ENCODE data around the gene GIGYF2.

Gene GIGYF2

GRCh38 chr2:232886632-232887031 lies 189.5 kb downstream of the GIGYF2 start:
- no peak for DNase-seq (ENCODE audit: low read depth)
- no peak overlapping the region for H3K4me3 ChIP-seq (ENCODE audit: low read depth, low read length)
- in situ Hi-C loops (cut with HindIII; ENCODE audit: low sequenced_read_pairs): no loop called here
- TF ChIP-seq CTCF (IDR thresholded peaks at IDR 0.05; ENCODE audit: low read depth, low read length, missing control alignments): no peak

- no peak for TF ChIP-seq CTCF (IDR thresholded peaks at IDR 0.05; ENCODE audit: low read depth, low read length, missing control alignments)
- in situ Hi-C loops (cut with HindIII; ENCODE audit: low sequenced_read_pairs): no loop called here
- no peak for DNase-seq (ENCODE audit: low read depth)
- H3K4me3 ChIP-seq (ENCODE audit: low read depth, low read length): no peak overlapping the region
These were observed 190.2 kb downstream of the GIGYF2 start for GRCh38 chr2:232887171-232887850.

GRCh38 chr2:232888099-232888836 lies 191.1 kb downstream of the GIGYF2 start:
- no peak overlapping the region for H3K4me3 ChIP-seq (ENCODE audit: low read depth, low read length)
- no peak for TF ChIP-seq CTCF (IDR thresholded peaks at IDR 0.05; ENCODE audit: low read depth, low read length, missing control alignments)
- DNase-seq (ENCODE audit: low read depth): no peak
- in situ Hi-C loops (cut with HindIII; ENCODE audit: low sequenced_read_pairs): no loop called here

DNA sequence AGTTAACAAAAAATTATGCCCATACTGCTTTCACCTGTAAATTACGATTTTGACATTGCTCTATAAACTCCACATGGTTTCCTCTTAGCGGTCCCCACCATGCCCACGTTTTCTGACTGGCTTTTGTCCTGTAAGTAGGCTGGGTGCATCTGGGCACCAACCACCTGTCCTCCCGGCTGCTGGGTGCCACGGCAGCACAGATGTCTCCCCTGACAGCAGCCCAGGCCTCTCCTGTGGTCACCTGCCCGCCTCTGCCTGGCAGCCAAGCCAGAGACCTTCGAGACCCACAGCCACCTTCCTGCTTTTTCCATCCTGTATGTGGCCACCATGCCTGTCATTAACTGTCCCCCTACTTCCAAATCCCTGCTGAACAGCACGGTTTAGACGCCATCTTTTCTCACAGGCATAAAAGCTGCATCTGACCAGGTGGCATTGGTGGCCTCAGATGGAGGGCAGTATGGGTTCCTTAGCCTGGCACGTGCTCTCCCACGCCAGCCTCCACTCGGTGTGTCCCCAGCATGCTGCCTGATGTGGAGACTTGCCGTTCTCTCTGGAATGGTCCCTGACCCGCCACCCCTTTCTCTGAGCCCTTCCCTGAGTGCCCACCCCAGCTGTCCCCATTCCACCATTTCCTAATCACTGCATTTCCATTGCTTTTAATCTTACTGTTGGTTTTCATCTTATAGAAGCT lies 191.9 kb downstream of the GIGYF2 start:
- no peak for DNase-seq (ENCODE audit: low read depth)
- no peak for TF ChIP-seq CTCF (IDR thresholded peaks at IDR 0.05; ENCODE audit: low read depth, low read length, missing control alignments)
- H3K4me3 ChIP-seq (ENCODE audit: low read depth, low read length): no peak overlapping the region
- in situ Hi-C loops (cut with HindIII; ENCODE audit: low sequenced_read_pairs): no loop called here

DNA sequence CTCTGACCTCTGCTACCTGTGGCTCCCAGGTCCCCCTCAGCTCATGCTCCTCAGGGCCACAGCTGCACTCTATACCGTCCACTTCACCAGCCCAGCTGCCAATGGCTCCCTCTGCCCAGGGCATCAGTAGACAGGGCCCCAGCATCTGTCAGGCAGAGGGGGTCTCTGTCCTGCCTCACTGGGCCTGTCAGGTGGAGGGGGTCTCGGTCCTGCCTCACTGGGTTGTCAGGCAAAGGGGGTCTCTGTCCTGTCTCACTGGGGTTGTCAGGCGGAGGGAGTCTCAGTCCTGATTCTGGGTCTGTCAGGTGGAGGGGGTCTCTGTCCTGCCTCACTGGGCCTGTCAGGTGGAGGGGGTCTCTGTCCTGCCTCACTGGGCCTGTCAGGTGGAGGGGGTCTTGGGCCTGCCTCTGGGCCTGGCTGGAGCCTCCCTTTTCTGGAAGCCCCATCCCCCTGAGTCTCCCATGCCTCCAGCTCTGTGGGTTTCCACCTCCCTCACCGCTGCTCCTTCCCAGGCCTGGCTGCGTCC lies 192.8 kb downstream of the GIGYF2 start:
- H3K4me3 ChIP-seq (ENCODE audit: low read depth, low read length): no peak overlapping the region
- in situ Hi-C loops (cut with HindIII; ENCODE audit: low sequenced_read_pairs): no loop called here
- no peak for TF ChIP-seq CTCF (IDR thresholded peaks at IDR 0.05; ENCODE audit: low read depth, low read length, missing control alignments)
- no peak for DNase-seq (ENCODE audit: low read depth)

DNA sequence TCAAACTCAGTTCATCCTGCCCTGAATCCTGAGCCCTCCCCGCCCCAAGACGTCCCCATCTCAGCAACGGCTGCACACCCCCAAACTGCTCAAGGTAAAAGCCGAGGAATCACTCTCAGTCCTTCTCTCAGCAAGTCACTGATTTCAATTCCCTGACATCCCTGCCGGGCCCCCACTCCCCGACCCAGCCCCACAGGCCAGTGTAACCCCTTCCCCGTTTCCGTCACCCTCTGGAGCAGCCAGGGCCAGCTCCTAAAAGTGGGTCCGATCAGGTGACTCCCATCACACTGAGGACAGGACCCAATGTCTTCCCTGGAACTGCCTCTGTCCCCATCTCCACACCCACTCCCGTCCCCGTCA lies 193.4 kb downstream of the GIGYF2 start:
- no peak overlapping the region for H3K4me3 ChIP-seq (ENCODE audit: low read depth, low read length)
- in situ Hi-C loops (cut with HindIII; ENCODE audit: low sequenced_read_pairs): no loop called here
- no peak for DNase-seq (ENCODE audit: low read depth)
- no peak for TF ChIP-seq CTCF (IDR thresholded peaks at IDR 0.05; ENCODE audit: low read depth, low read length, missing control alignments)
